ENCODE results near the gene TTLL11. TPM values are rescaled to one million over a fixed set of nuclear protein-coding genes. Genes with fewer than 3 reads are reported as not detected.

The TTLL11 gene
- total and polyA plus RNA-seq, 2 of the 8 experiments (the other 6 are each of a cell fraction or from before 2014, with no cell fraction given): 0.56 to 0.80 TPM

GRCh38 chr9:122065923-122066629 lies 27.0 kb downstream of the TTLL11 start:
- Histone ChIP-seq H4K91ac (replicated peaks; ENCODE audit: insufficient read length, low read length) (no peak overlapping the region), H3K18ac (ENCODE audit: extremely low read depth, low read length) (no peak overlapping the region), H2BK5ac (ENCODE audit: low read depth, low read length) (no peak overlapping the region), H3K23ac (ENCODE audit: insufficient read length) (no peak overlapping the region), H3K9me3 (ENCODE audit: insufficient read depth in 2 of 2, low read depth in 1 of 2, low read length in 1 of 2) (no peaks in the 10 kb centered on the region), H3K4me2 (ENCODE audit: insufficient read depth in 1 of 2, low read depth in 2 of 2, low read length in 2 of 2) (no peak overlapping the region), H3K36me3 (ENCODE audit: control insufficient read depth in 2 of 4, insufficient read depth in 4 of 4, low read length in 3 of 4) (no peaks in the 10 kb centered on the region; a peak in 2 of 8 replicates), H2BK12ac (ENCODE audit: low read depth, low read length) (no peak overlapping the region), H4K20me1 (replicated peaks in 1 of 2; ENCODE audit: control insufficient read depth in 1 of 2, insufficient read depth in 2 of 2, low read length in 2 of 2) (no peaks in the 10 kb centered on the region), H3K27ac (ENCODE audit: low read depth, low read length) (no peak overlapping the region), H4K8ac (ENCODE audit: extremely low read depth, insufficient read depth, low read length) (no peak overlapping the region), H2BK120ac (replicated peaks; ENCODE audit: low read depth, low read length) (no peak overlapping the region), H3K4me1 (replicated peaks in 1 of 4; ENCODE audit: control insufficient read depth in 3 of 4, insufficient read depth in 4 of 4, low read length in 3 of 4) (no peaks in the 10 kb centered on the region), H3K9ac (replicated peaks in 1 of 4; ENCODE audit: extremely low read depth in 1 of 4, low read depth in 3 of 4, low read length in 3 of 4) (no peak overlapping the region), H3K4ac (replicated peaks; ENCODE audit: insufficient read length, low read depth, low read length) (no peak overlapping the region), H2AK5ac (ENCODE audit: low read depth, low read length) (no peak overlapping the region), H3K4me3 (ENCODE audit: extremely low read depth in 1 of 4, insufficient read depth in 2 of 4, low read depth in 3 of 4, low read length in 4 of 4) (no peak overlapping the region), H4K5ac (ENCODE audit: insufficient read length, low read depth, low read length) (no peak overlapping the region), H2BK20ac (ENCODE audit: low read length) (no peak overlapping the region), H3K23me2 (ENCODE audit: low read depth, low read length) (no peaks in the 10 kb centered on the region; the same call in 1 of the 2 replicates), H3K56ac (replicated peaks; ENCODE audit: insufficient read length, low read depth, low read length) (no peak overlapping the region), H3K14ac (ENCODE audit: insufficient read length) (no peak overlapping the region), H2AFZ (ENCODE audit: low read length) (no peak overlapping the region), H3K79me1 (ENCODE audit: low read depth, low read length) (no peaks in the 10 kb centered on the region), H3K79me2 (ENCODE audit: control insufficient read depth in 1 of 2, insufficient read depth in 2 of 2, low read length in 2 of 2) (no peaks in the 10 kb centered on the region), H3K27me3 (replicated peaks in 1 of 4; ENCODE audit: control insufficient read depth in 3 of 4, extremely low read depth in 1 of 4, insufficient read depth in 3 of 4, low read length in 3 of 4) (no peaks in the 10 kb centered on the region; a peak in 2 of 7 replicates), H2BK15ac (ENCODE audit: low read length) (no peak overlapping the region)
- ChIA-PET POLR2A (ENCODE audit: partially characterized antibody) (interaction anchor here (0.6 kb wide), 1 partner anchor 521 kb away, joined by 3 read pairs; no protein-coding TSS in a partner anchor), CTCF (ENCODE audit: partially characterized antibody) (interaction anchor here (0.5 to 0.7 kb wide), 2 partner anchors 44 to 190 kb away, joined by 3 read pairs; no protein-coding TSS in a partner anchor)
- 75% methylated on average over 2 of the region's 2 CpGs; no CpG with 5 or more reads in 1 of the 2 experiments for WGBS, 2 experiments (ENCODE audit: extremely low coverage in 1 of 2, insufficient coverage in 1 of 2, insufficient read length in 1 of 2, insufficient replicate concordance in 2 of 2, low coverage in 1 of 2, low lambda C conversion rate in 2 of 2, missing lambda C conversion rate in 1 of 2)
- FAIRE-seq (no peak), DNase-seq (ENCODE audit: low read depth in 1 of 2, low spot score in 2 of 2) (no peak)
- TF ChIP-seq CEBPB (IDR thresholded peaks at IDR 0.05; ENCODE audit: low read depth, low read length) (no peak), KDM4A (IDR thresholded peaks at IDR 0.05; ENCODE audit: low read depth, low read length, severe bottlenecking) (no peak), POU5F1 (IDR thresholded peaks at IDR 0.05; ENCODE audit: low read depth, low read length) (no peak), ATF3 (IDR thresholded peaks at IDR 0.05; ENCODE audit: insufficient read depth, low read depth, low read length) (no peak), SIX5 (IDR thresholded peaks at IDR 0.05; ENCODE audit: low read depth, low read length) (no peak), SP2 (IDR thresholded peaks at IDR 0.05; ENCODE audit: low read length) (no peak), SP4 (IDR thresholded peaks at IDR 0.05; ENCODE audit: low read length) (no peak), FOSL1 (IDR thresholded peaks at IDR 0.05; ENCODE audit: insufficient read depth, low read depth, low read length) (no peak), PHF8 (conservative IDR thresholded peaks at IDR 0.05; ENCODE audit: low read depth, low read length) (no peak), BACH1 (IDR thresholded peaks at IDR 0.05; ENCODE audit: low read length) (no peak), RAD21 (IDR thresholded peaks at IDR 0.05 in 1 of 2, conservative IDR thresholded peaks at IDR 0.05 in 1 of 2; ENCODE audit: low read depth in 2 of 2, low read length in 2 of 2) (no peak)
- TF ChIP-seq, protein P1, sequence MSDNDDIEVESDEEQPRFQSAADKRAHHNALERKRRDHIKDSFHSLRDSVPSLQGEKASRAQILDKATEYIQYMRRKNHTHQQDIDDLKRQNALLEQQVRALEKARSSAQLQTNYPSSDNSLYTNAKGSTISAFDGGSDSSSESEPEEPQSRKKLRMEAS (IDR thresholded peaks at IDR 0.05): no peak

All from H1 (cell line).